ENCODE measurements around the gene ELANE. TPM values are rescaled to one million over a fixed set of nuclear protein-coding genes. Genes with fewer than 3 reads are reported as not detected.
"Not testable (repeated sequence)": the region's sequence is repeated elsewhere in the genome, so short reads cannot be mapped to it uniquely, and the experiment has no call there.

ELANE gene
- total and polyA plus RNA-seq, 10 donors, result 2.8 to 137 (median 9.8) TPM

- intact Hi-C loops (cut with DNase I; ENCODE audit: low total_unique reads), result loop anchor here (10.0 kb wide), 1 partner anchor 78 kb away; no protein-coding TSS in a partner anchor
- no peak for DNase-seq
- TF ChIP-seq CTCF (IDR thresholded peaks at IDR 0.05 in 8 of 11, conservative IDR thresholded peaks at IDR 0.05 in 3 of 11) (no peak), POLR2AphosphoS5 (IDR thresholded peaks at IDR 0.05) (no peak), POLR2A (IDR thresholded peaks at IDR 0.05) (no peak)
Observed at GRCh38 chr19:853014-853585, 997 bp downstream of the ELANE start.

GRCh38 chr19:853614-854220 is 1.6 kb downstream of the ELANE start:
- intact Hi-C loops (cut with DNase I; ENCODE audit: low total_unique reads), result loop anchor here (10.0 kb wide), 1 partner anchor 79 kb away; no protein-coding TSS in a partner anchor
- Histone ChIP-seq H3K27me3 (replicated peaks in 1 of 7) (peaks cover 0 to 78% (median 29%) of the 10 kb centered on the region in 7 donors), H3K4me1 (peaks cover 0 to 48% (median 22%) of the 10 kb centered on the region in 6 donors)
- not testable (repeated sequence) for H3K36me3 ChIP-seq, H3K4me3 ChIP-seq, DNase-seq, H3K9me3 ChIP-seq, H3K27ac ChIP-seq
- 53 to 81% (median 63%) methylated on average over 9 to 12 of the region's 17 CpGs for WGBS, 5 donors

More at GRCh38 chr19:853014-853585, 997 bp downstream of the ELANE start:
- Histone ChIP-seq H3K9me3 (no peaks in the 10 kb centered on the region), H3K4me1 (peaks cover 0 to 52% (median 23%) of the 10 kb centered on the region in 6 donors), H3K36me3 (no peaks in the 10 kb centered on the region), H3K27me3 (replicated peaks in 1 of 7) (peaks cover 0 to 78% (median 33%) of the 10 kb centered on the region in 7 donors), H3K4me3 (peak overlapping the region in 3 of 8 donors; percentile 6 to 27 (median 6)), H3K27ac (peak overlapping the region in 1 of 8 donors; percentile 82)
- WGBS, 5 donors, result 16 to 38% (median 28%) methylated on average over 10 to 67 of the region's 67 CpGs

GRCh38 chr19:854549-854948 is 2.4 kb downstream of the ELANE start:
- Histone ChIP-seq H3K4me1 (peaks cover 0 to 55% (median 24%) of the 10 kb centered on the region in 6 donors), H3K27ac (no peak overlapping the region), H3K27me3 (replicated peaks in 1 of 7) (peaks cover 0 to 78% (median 29%) of the 10 kb centered on the region in 7 donors), H3K9me3 (no peaks in the 10 kb centered on the region), H3K36me3 (no peaks in the 10 kb centered on the region), H3K4me3 (no peak overlapping the region)
- no peak for TF ChIP-seq POLR2A (IDR thresholded peaks at IDR 0.05)
- no peak for TF ChIP-seq CTCF (IDR thresholded peaks at IDR 0.05 in 8 of 11, conservative IDR thresholded peaks at IDR 0.05 in 3 of 11)
- 60 to 74% (median 68%) methylated on average over 6 of the region's 6 CpGs for WGBS, 5 donors
- intact Hi-C loops (cut with DNase I; ENCODE audit: low total_unique reads), result loop anchor here (10.0 kb wide), 1 partner anchor 80 kb away; no protein-coding TSS in a partner anchor
- no peak for DNase-seq

- 76 to 90% (median 82%) methylated on average over 9 to 12 of the region's 12 CpGs for WGBS, 5 donors
- DNase-seq, result no peak
- Histone ChIP-seq H3K9me3 (no peaks in the 10 kb centered on the region), H3K4me1 (peaks cover 0 to 59% (median 29%) of the 10 kb centered on the region in 6 donors), H3K27me3 (replicated peaks in 1 of 7) (peaks cover 0 to 78% (median 32%) of the 10 kb centered on the region in 7 donors), H3K27ac (no peak overlapping the region), H3K4me3 (no peak overlapping the region), H3K36me3 (no peaks in the 10 kb centered on the region)
- intact Hi-C loops (cut with DNase I; ENCODE audit: low total_unique reads), result loop anchor here (10.0 kb wide), 1 partner anchor 80 kb away; no protein-coding TSS in a partner anchor
- no peak for TF ChIP-seq POLR2AphosphoS5 (IDR thresholded peaks at IDR 0.05)
- TF ChIP-seq POLR2A (IDR thresholded peaks at IDR 0.05), result no peak
- no peak for TF ChIP-seq CTCF (IDR thresholded peaks at IDR 0.05 in 8 of 11, conservative IDR thresholded peaks at IDR 0.05 in 3 of 11)
Observed at GRCh38 chr19:855142-855541, 3.0 kb downstream of the ELANE start.
